GM12864 (cell line): ENCODE data around the gene DENND6B.

Experiments used
- DNase-seq: peaks from one replicate; pipeline ENCODE4 v3.0.0-alpha.2; 2011; ENCODE audit warnings: low read depth
- H3K4me3 ChIP-seq: 2 replicates; pipeline ENCODE4 v1.5.1; 2011; ENCODE audit warnings: mild to moderate bottlenecking, low read depth, low read length, control low read depth
- TF ChIP-seq, protein P1 (sequence below): IDR thresholded peaks from 2 replicates; pipeline ENCODE4 v1.5.1; 2011; ENCODE audit warnings: low read depth, mild to moderate bottlenecking, moderate library complexity, low read length, control low read depth, inconsistent platforms; ENCODE audit errors: missing control alignments

DENND6B gene

DNA sequence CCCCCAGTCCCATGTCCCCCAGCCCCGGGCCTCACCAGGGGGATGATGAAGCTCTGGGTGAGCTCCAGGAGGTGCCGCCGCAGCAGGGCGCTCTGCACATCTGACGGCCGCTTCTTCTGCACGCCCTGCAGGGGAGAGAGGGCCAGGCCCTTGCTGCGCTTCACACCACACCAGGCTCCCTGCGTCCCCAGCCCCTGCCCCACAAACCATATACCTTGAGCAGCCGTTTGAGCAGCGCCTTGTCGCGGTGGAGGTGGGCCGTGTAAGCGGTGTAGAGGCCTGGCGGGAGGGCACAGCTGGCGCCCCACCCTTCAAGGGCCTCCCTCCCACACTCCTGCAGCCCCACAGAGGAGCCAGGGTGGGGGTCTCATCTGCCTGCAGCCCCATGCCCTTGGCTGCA is 13.2 kb downstream of the DENND6B start:
- DNase-seq, result no peak
- H3K4me3 ChIP-seq, result peak overlapping the region; percentile 72
- TF ChIP-seq, protein P1, sequence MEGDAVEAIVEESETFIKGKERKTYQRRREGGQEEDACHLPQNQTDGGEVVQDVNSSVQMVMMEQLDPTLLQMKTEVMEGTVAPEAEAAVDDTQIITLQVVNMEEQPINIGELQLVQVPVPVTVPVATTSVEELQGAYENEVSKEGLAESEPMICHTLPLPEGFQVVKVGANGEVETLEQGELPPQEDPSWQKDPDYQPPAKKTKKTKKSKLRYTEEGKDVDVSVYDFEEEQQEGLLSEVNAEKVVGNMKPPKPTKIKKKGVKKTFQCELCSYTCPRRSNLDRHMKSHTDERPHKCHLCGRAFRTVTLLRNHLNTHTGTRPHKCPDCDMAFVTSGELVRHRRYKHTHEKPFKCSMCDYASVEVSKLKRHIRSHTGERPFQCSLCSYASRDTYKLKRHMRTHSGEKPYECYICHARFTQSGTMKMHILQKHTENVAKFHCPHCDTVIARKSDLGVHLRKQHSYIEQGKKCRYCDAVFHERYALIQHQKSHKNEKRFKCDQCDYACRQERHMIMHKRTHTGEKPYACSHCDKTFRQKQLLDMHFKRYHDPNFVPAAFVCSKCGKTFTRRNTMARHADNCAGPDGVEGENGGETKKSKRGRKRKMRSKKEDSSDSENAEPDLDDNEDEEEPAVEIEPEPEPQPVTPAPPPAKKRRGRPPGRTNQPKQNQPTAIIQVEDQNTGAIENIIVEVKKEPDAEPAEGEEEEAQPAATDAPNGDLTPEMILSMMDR, result no peak

DNA sequence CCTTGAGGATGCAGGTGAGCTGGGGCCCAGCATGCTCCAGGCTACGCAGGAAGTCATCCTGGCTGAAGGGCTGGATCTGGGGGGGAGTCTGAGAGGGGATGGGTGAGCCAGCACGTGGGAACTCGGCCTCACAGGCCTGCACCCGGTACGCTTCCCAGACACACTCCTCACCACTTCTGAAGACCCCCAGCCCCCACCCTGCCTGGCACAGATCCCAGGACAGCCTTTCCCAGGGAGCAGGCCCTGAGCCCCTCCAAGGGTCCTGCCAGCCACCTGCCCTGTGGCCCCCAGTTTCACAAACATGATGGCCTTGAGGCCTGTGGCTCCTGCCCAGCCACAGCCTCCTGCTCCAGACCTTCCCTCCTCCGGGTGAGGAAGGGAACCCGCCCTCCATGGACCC is 13.8 kb downstream of the DENND6B start:
- no peak overlapping the region for H3K4me3 ChIP-seq
- no peak for DNase-seq
- TF ChIP-seq, protein P1, result no peak

DNA sequence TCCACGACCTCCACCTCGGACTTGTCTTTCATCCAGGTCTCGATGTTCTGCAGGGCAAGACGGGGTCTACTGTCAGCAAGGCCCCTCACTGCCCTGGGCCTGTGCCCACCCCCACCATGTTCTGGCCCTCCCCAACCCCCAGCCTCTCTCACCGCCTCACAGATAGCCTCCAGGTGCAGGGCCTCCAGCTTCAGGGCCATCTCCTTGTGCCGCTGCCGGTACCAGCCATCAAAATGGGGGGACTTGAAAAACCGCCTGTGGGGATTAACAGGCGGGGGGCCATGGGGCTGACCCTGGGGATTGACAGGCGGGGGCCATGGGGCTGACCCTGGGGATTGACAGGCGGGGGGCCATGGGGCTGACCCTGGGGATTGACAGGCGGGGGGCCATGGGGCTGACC is 14.4 kb downstream of the DENND6B start:
- no peak for DNase-seq
- TF ChIP-seq, protein P1, result no peak
- H3K4me3 ChIP-seq, result no peak overlapping the region

DNA sequence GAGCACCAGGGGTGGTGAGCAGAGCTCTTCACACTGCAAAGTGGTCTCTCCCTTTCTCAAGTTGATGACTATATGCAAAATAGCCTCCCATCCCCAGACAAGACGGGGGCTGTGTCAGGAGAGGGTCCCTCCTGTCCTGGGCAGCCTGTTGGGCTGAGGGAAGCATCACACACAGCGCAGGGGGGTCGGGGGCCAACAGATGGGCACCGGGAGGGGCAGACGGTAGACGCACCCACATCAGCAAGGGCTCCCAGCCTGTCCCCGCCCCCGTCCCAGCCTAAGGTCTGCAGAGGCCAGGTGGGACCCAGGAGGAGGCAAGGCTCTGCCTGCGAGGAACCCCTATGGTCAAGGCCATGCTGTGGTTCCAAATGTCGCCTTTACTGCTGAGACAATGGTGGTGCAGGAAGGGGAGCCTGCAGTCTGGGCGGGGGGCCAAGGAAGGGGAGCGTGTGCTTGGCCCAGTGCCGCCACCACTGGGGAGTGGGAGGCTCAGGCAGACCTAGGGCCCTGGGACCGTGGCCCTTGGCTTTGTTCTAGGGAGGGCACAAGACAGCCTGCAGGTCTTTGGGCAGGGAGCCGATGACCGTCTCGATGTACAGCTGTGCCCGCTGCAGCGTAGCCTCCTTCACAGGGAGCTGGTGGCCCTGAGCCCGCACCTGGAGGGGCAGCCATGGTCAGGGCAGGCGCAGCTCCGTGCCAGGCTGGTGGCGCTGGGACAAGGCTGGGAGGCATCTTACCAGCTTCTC is 15.0 kb downstream of the DENND6B start:
- DNase-seq, result no peak
- TF ChIP-seq, protein P1, result no peak
- no peak overlapping the region for H3K4me3 ChIP-seq

DNA sequence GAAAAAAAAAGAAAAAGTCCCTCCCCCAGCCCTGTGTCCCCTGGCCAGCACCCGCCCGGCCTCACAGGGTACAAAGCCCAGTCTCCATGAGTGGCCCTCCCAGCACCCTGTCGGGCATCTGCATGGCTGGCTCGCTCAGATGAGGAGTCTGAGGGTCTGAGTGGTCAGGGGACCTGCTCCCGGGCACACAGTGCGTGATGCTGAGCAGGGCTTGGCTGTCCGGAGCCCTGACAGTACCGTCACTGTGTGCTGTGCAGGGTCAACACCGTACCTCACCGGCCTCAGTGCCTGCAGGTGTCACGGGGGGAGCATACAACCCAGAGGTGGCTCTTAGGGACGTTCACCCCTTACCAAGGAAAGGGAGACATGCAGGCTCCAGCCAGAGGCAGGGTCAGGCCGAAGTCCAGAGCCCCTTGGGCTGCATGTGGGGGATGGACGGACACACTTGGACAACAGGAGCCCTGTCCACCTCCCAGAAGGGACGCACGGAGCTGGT is 15.8 kb downstream of the DENND6B start:
- TF ChIP-seq, protein P1, result no peak
- no peak overlapping the region for H3K4me3 ChIP-seq
- DNase-seq, result no peak

DNA sequence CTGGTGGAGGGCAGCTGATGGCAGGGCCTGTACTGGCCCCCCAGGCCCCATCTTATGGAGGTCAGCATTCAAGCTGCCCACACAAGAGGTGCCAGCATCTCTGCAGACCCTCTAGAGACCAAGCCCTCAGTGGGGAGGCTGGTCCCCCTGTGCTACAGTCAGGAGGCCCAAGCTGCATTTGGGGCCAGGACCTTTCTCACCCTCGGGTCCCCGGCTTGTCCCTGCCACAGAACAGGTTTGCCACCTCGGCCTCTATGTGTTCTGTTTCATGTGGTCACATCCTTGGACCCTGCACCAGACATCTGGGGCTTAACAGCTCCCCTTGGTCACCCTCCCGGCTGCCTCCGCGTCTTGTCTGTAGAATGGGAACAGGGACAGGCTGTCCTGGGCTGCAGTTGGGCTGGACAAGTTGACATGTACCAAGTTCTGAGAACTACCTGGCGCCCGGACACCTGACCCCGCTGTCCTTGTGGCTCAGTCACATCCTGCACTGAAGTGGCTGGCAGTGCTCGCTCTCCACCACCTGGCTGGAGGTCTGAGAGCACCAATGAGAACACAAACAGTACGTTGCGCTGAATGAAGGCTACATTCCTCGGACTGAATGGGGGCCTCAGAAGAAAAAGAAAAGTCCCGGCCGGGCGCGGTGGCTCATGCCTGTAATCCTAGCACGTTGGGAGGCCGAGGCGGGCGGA is 16.6 kb downstream of the DENND6B start:
- no peak overlapping the region for H3K4me3 ChIP-seq
- DNase-seq, result no peak
- TF ChIP-seq, protein P1, result no peak
